Gastrocnemius medialis (tissue), 4 donors: ENCODE measurements around the gene ALOX15. TPM values are rescaled to one million over a fixed set of nuclear protein-coding genes. Genes with fewer than 3 reads are reported as not detected.

Source experiments
- ATAC-seq, 2 donors: fragments of 150-250 bp; one replicate each; pipeline ENCODE4 v1.9.1; 2016
- DNase-seq, 2 donors: peaks; one replicate each; pipeline ENCODE4 v3.0.0-alpha.2; 2019
- H3K27ac ChIP-seq, 4 donors: fragments of 200-600 bp; sonication (generic); 1 replicate in 1 of 4; 2 replicates in 3 of 4; pipeline ENCODE4 v1.5.1; 2016 to 2018; ENCODE audit warnings: mild to moderate bottlenecking in 2 of 4, moderate library complexity in 1 of 4
- H3K27me3 ChIP-seq, 3 donors: fragments of 200-600 bp; sonication (generic) in 2 of 3; 1 replicate in 1 of 3; 2 replicates in 2 of 3; pipeline versions ENCODE4 v1.5.1 to v1.6.0; 2016 to 2019; ENCODE audit warnings: mild to moderate bottlenecking in 1 of 3, moderate library complexity in 1 of 3
- H3K36me3 ChIP-seq, 2 donors: fragments of 200-600 bp; sonication (generic) in 1 of 2; one replicate each; pipeline ENCODE4 v1.5.1; 2017 to 2018
- H3K4me1 ChIP-seq, 2 donors: fragments of 200-600 bp; sonication (generic) in 1 of 2; one replicate each; pipeline ENCODE4 v1.5.1; 2016 to 2017; ENCODE audit warnings: mild to moderate bottlenecking in 2 of 2
- H3K4me3 ChIP-seq, 4 donors: fragments of 200-600 bp; sonication (generic) in 3 of 4; 1 replicate in 1 of 4; 2 replicates in 3 of 4; pipeline ENCODE4 v1.5.1; 2016 to 2019; ENCODE audit warnings: mild to moderate bottlenecking in 2 of 4
- H3K9me3 ChIP-seq, 3 donors: fragments of 200-600 bp; sonication (generic) in 2 of 3; 1 replicate in 1 of 3; 2 replicates in 2 of 3; pipeline ENCODE4 v1.5.1; 2016 to 2019
- POLR2A ChIP-seq, 2 donors: fragments of 450-650 bp; IDR thresholded peaks; one replicate each; pipeline ENCODE4 v1.6.1; 2017; ENCODE audit warnings: antibody characterized with exemption in 2 of 2, mild to moderate bottlenecking in 2 of 2, moderate library complexity in 2 of 2
- in situ Hi-C, 4 donors: fragments of 200-750 bp; cut with MboI; loops; one replicate each; pipeline versions ENCODE4 v1.15.0 to v1.8.0; 2017; ENCODE audit warnings: low sequenced_read_pairs in 4 of 4
- intact Hi-C: fragments of 100-400 bp; cut with DNase I; formaldehyde crosslinking; loops from one replicate; pipeline ENCODE4 v1.15.1; 2023; ENCODE audit warnings: low total_unique reads
- total RNA-seq, 4 donors: library from RNA; depleted of rRNA; stranded (reverse); fragments of >200 nt; gene quantifications; one replicate each; pipeline versions ENCODE4 v1.1.0 to v1.2.3, GENCODE V29; 2016
- TF ChIP-seq, protein P1 (sequence below), 5 experiments: fragments of 450-650 bp in 3 of 5; fragments of 200-600 bp in 2 of 5; sonication (generic) in 2 of 5; IDR thresholded peaks in 4 of 5; conservative IDR thresholded peaks in 1 of 5; 1 replicate in 4 of 5; 2 replicates in 1 of 5; pipeline ENCODE4 v1.5.1; 2016 to 2019; ENCODE audit warnings: antibody characterized with exemption in 5 of 5, mild to moderate bottlenecking in 3 of 5, moderate library complexity in 3 of 5

ALOX15 gene
- total RNA-seq, 4 donors from 2014 or later: not detected

DNA sequence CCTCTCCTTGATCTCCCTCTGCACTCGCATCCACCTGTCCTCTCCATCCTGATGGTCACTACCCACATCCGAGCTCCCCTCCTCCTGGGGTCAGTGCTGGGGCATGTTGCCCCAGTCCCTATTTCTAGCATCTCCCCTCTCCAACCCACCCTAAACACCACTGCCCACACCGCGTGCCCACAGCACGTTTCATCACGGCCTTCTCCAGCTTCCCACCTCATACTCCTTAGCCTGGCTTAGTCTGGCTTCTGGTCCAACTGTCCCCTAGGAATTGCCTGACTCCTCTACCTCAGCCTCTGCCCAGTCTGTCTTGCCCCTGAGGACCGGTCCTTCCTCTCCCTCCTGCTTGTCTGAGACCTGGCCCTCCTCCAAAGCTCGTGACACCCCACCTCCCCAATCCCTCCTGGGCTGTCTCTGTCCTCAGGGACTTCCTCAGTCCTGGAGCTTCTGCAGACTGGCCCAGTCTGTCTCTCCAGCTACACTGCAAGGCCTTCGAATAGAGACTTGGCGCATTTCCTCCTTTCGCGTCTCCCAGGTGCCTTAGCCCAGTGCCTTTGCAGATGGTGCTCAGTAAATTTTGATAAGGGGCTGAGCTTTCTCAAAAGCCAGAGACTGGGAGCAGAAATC, 4.9 kb downstream of the ALOX15 start:
- Histone ChIP-seq H3K27ac (no peak overlapping the region), H3K36me3 (no peaks in the 10 kb centered on the region), H3K4me1 (no peaks in the 10 kb centered on the region), H3K9me3 (no peaks in the 10 kb centered on the region), H3K4me3 (no peak overlapping the region), H3K27me3 (peaks cover 32 to 35% (median 34%) of the 10 kb centered on the region in 3 donors)
- TF ChIP-seq, protein P1, sequence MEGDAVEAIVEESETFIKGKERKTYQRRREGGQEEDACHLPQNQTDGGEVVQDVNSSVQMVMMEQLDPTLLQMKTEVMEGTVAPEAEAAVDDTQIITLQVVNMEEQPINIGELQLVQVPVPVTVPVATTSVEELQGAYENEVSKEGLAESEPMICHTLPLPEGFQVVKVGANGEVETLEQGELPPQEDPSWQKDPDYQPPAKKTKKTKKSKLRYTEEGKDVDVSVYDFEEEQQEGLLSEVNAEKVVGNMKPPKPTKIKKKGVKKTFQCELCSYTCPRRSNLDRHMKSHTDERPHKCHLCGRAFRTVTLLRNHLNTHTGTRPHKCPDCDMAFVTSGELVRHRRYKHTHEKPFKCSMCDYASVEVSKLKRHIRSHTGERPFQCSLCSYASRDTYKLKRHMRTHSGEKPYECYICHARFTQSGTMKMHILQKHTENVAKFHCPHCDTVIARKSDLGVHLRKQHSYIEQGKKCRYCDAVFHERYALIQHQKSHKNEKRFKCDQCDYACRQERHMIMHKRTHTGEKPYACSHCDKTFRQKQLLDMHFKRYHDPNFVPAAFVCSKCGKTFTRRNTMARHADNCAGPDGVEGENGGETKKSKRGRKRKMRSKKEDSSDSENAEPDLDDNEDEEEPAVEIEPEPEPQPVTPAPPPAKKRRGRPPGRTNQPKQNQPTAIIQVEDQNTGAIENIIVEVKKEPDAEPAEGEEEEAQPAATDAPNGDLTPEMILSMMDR (IDR thresholded peaks at IDR 0.05 in 4 of 5, conservative IDR thresholded peaks at IDR 0.05 in 1 of 5): no peak
- TF ChIP-seq POLR2A (IDR thresholded peaks at IDR 0.05): no peak
- DNase-seq (no peak), ATAC-seq (no peak)
- intact Hi-C loops (no loop called here), in situ Hi-C loops (loop anchor here in 2 of 4 donors (25.0 kb wide), 1 partner anchor 199 kb away; the partner anchor contains the start of gene SPNS3 (in 2 of the 2))

GRCh38 chr17:4635823-4636375, 5.6 kb downstream of the ALOX15 start:
- H3K27me3 ChIP-seq: peaks cover 27 to 29% (median 29%) of the 10 kb centered on the region in 3 donors
- H3K4me1 ChIP-seq: no peaks in the 10 kb centered on the region
- in situ Hi-C loops: loop anchor here in 2 of 4 donors (25.0 kb wide), 1 partner anchor 199 kb away; the partner anchor contains the start of gene SPNS3 (in 2 of the 2)
- no peak overlapping the region for H3K4me3 ChIP-seq
- no peaks in the 10 kb centered on the region for H3K36me3 ChIP-seq
- intact Hi-C loops: no loop called here
- no peak for ATAC-seq
- H3K9me3 ChIP-seq: no peaks in the 10 kb centered on the region
- H3K27ac ChIP-seq: no peak overlapping the region
- TF ChIP-seq, protein P1 (IDR thresholded peaks at IDR 0.05 in 4 of 5, conservative IDR thresholded peaks at IDR 0.05 in 1 of 5): no peak
- no peak for TF ChIP-seq POLR2A (IDR thresholded peaks at IDR 0.05)
- DNase-seq: no peak

GRCh38 chr17:4634976-4635375, 6.5 kb downstream of the ALOX15 start:
- peaks cover 26 to 29% (median 27%) of the 10 kb centered on the region in 3 donors for H3K27me3 ChIP-seq
- TF ChIP-seq POLR2A (IDR thresholded peaks at IDR 0.05): no peak
- TF ChIP-seq, protein P1 (IDR thresholded peaks at IDR 0.05 in 4 of 5, conservative IDR thresholded peaks at IDR 0.05 in 1 of 5): no peak
- in situ Hi-C loops: loop anchor here in 2 of 4 donors (25.0 kb wide), 1 partner anchor 198 kb away; the partner anchor contains the start of gene SPNS3 (in 2 of the 2)

DNA sequence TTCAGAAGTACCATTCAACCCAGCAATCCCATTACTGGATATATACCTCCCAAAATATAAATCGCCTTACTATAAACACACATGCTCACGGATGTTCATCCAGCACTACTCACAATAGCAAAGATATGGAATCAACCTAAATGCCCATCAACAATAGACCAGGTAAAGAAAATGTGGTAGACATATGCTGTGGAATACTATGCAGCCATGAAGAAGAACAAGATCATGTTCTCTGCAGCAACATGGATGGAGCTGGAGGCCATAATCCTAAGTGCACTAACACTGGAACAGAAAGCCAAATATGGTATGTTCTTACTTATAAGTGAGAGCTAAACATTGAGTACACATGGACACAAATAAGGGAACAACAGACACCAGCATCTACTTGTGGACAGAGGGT, 7.8 kb downstream of the ALOX15 start:
- Histone ChIP-seq H3K27ac (no peak overlapping the region), H3K36me3 (no peaks in the 10 kb centered on the region), H3K27me3 (peaks cover 18 to 21% (median 19%) of the 10 kb centered on the region in 3 donors), H3K4me3 (no peak overlapping the region), H3K4me1 (no peaks in the 10 kb centered on the region), H3K9me3 (no peaks in the 10 kb centered on the region)
- ATAC-seq (no peak), DNase-seq (no peak)
- TF ChIP-seq POLR2A (IDR thresholded peaks at IDR 0.05): no peak
- TF ChIP-seq, protein P1 (IDR thresholded peaks at IDR 0.05 in 4 of 5, conservative IDR thresholded peaks at IDR 0.05 in 1 of 5): no peak
- in situ Hi-C loops: loop anchor here in 2 of 4 donors (25.0 kb wide), 1 partner anchor 196 kb away; the partner anchor contains the start of gene SPNS3 (in 2 of the 2)
- intact Hi-C loops: no loop called here

More at GRCh38 chr17:4634976-4635375, 6.5 kb downstream of the ALOX15 start:
- intact Hi-C loops: no loop called here
- H3K4me3 ChIP-seq: no peak overlapping the region
- no peak for ATAC-seq
- no peak overlapping the region for H3K27ac ChIP-seq
- no peak for DNase-seq
- no peaks in the 10 kb centered on the region for H3K9me3 ChIP-seq
- H3K4me1 ChIP-seq: no peaks in the 10 kb centered on the region
- no peaks in the 10 kb centered on the region for H3K36me3 ChIP-seq
